Measurements from ENCODE around the gene YLPM1. TPM values are rescaled to one million over a fixed set of nuclear protein-coding genes. Genes with fewer than 3 reads are reported as not detected.

The YLPM1 gene
- total and polyA plus RNA-seq, 2 experiments from 2014 or later: 16.8 to 19.3 TPM

DNA sequence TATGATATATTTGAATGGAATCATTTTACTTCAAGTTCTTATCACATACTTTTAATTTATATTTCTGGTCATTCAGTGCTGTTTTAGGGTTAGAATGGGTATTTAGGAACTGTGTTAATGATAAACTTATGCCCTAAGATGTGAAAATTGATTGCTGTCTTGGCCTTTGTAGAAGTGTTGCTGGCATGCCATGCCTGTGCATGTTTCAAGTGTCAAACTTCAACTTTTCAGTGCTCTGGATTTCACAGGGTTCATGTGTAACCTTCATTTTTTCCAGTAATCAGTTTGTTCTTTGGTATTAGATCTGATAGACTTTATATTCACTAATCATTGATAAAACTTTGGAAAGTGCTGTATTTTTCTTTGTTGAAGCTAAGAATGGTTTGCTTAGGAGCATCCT is 36.6 kb downstream of the YLPM1 start:
- no peaks in the 10 kb centered on the region for H3K9me2 ChIP-seq (ENCODE audit: insufficient read depth)
- TF ChIP-seq EZH2 (IDR thresholded peaks at IDR 0.05; ENCODE audit: insufficient read depth, poor library complexity, severe bottlenecking) (no peak), EZH2phosphoT487 (IDR thresholded peaks at IDR 0.05; ENCODE audit: insufficient read depth, low read depth) (no peak)
- H4K20me1 ChIP-seq (ENCODE audit: insufficient read depth): no peaks in the 10 kb centered on the region
- no peak overlapping the region for H3K9ac ChIP-seq
- H3K4me3 ChIP-seq: no peak overlapping the region
- in situ Hi-C loops (cut with MboI): loop anchor here (10.0 kb wide), 1 partner anchor 195 kb away; no protein-coding TSS in a partner anchor
- H3K9me3 ChIP-seq (ENCODE audit: low read depth): no peaks in the 10 kb centered on the region
- H2AFZ ChIP-seq: no peak overlapping the region
- DNase-seq: no peak
- H3K4me2 ChIP-seq (ENCODE audit: unreplicated experiment): no peak overlapping the region
- H3K27ac ChIP-seq: no peak overlapping the region
- peaks cover 74% of the 10 kb centered on the region for H3K79me2 ChIP-seq (ENCODE audit: insufficient read depth)
- H3F3A ChIP-seq (ENCODE audit: insufficient read depth): peaks cover 7% of the 10 kb centered on the region; the same call in 1 of the 2 replicates
- H3K4me1 ChIP-seq (ENCODE audit: insufficient read depth): peaks cover 4% of the 10 kb centered on the region
- H3K36me3 ChIP-seq (ENCODE audit: low read depth): peaks cover 20% of the 10 kb centered on the region; the same call in 1 of the 2 replicates
- H3K27me3 ChIP-seq (replicated peaks; ENCODE audit: insufficient read depth): no peaks in the 10 kb centered on the region

DNA sequence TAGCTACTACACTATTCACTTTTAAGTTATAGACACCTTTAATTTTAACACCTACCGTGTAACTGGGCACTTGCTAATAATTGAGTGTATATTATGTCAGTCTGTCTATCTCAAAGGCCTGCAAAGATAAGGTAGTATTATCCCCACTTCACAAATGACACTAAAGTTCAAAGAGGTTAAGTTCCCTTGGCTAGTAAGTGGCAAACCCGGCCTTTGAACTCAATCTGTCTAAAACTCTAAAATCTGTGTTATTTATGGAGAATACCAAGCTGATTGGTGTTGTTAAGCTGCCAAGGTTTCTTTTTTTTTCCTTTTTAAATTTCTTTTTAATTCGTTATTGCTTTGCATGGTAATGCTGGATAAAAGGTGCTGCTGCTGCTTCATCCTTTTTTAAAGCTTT is 37.7 kb downstream of the YLPM1 start:
- no peaks in the 10 kb centered on the region for H3K4me1 ChIP-seq (ENCODE audit: insufficient read depth)
- H3K36me3 ChIP-seq (ENCODE audit: low read depth): peaks cover 20% of the 10 kb centered on the region; the same call in 1 of the 2 replicates

DNA sequence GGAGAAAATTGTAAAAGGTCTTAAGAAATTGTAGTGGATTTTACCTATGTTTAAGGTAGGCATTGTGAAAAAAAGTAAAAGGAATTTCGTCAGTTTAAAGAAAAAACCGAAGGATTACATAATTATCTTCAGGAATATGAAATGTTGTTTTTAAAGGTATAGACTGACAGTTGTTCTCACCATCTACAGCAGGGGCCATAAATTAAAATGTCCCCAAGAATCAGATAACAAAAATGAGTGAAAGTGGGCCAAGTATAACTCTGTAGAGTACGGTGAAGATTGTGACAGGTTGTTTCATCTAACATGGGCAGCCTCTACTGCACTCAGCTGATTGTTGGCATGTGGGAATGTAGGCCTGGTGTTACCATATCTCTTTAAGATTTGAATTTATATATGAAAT is 38.3 kb downstream of the YLPM1 start:
- TF ChIP-seq EZH2 (IDR thresholded peaks at IDR 0.05; ENCODE audit: insufficient read depth, poor library complexity, severe bottlenecking) (no peak), EZH2phosphoT487 (IDR thresholded peaks at IDR 0.05; ENCODE audit: insufficient read depth, low read depth) (no peak)
- H3K79me2 ChIP-seq (ENCODE audit: insufficient read depth): peaks cover 57% of the 10 kb centered on the region
- H3K36me3 ChIP-seq (ENCODE audit: low read depth): peaks cover 20% of the 10 kb centered on the region; the same call in 1 of the 2 replicates

More for the DNA sequence above, 37.7 kb downstream of the YLPM1 start:
- Histone ChIP-seq H2AFZ (no peak overlapping the region), H3K27me3 (replicated peaks; ENCODE audit: insufficient read depth) (no peaks in the 10 kb centered on the region), H4K20me1 (ENCODE audit: insufficient read depth) (no peaks in the 10 kb centered on the region), H3K9ac (no peak overlapping the region), H3K9me3 (ENCODE audit: low read depth) (no peaks in the 10 kb centered on the region), H3F3A (ENCODE audit: insufficient read depth) (no peaks in the 10 kb centered on the region; the same call in 1 of the 2 replicates), H3K9me2 (ENCODE audit: insufficient read depth) (no peaks in the 10 kb centered on the region), H3K4me3 (no peak overlapping the region), H3K27ac (no peak overlapping the region), H3K4me2 (ENCODE audit: unreplicated experiment) (no peak overlapping the region), H3K79me2 (ENCODE audit: insufficient read depth) (peaks cover 64% of the 10 kb centered on the region)
- TF ChIP-seq EZH2 (IDR thresholded peaks at IDR 0.05; ENCODE audit: insufficient read depth, poor library complexity, severe bottlenecking): no peak
- TF ChIP-seq EZH2phosphoT487 (IDR thresholded peaks at IDR 0.05; ENCODE audit: insufficient read depth, low read depth): no peak
- no peak for DNase-seq
- in situ Hi-C loops (cut with MboI): no loop called here
- WGBS, 2 experiments (ENCODE audit: low coverage in 1 of 2, low lambda C conversion rate in 2 of 2, missing lambda C conversion rate in 2 of 2): 83 to 86% methylated on average over 3 of the region's 3 CpGs

DNA sequence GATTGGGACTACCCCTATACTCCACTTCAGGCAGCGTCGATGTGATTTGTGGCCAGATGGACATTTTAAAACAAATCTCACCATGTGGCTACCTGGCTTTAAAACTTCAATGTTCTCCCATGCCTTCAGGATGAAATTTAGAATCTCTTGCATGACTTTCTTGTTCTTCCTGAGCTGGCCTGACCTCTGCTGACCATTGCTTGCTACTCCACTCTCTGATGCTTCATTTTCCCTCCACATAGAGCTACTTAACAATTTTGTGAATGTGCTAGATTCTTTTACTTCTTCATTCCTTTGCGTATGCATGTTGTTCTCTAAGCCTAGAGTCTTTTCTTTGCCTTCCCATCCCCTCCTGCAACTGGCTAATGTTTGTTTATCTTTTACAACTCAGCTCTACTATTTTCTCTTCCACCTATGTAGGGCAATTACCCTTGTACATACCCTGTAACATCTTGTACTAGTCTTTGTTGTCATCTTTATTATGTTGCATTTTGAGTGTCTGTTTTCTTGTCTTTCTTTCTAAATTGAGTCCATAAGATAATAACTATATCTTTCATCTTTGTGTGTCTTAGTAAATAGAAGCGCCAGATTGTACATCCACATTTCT is 41.2 kb downstream of the YLPM1 start:
- no peak overlapping the region for H2AFZ ChIP-seq
- DNase-seq: peak; percentile 81
- in situ Hi-C loops (cut with MboI): no loop called here
- H3K9ac ChIP-seq: no peak overlapping the region
- H4K20me1 ChIP-seq (ENCODE audit: insufficient read depth): no peaks in the 10 kb centered on the region
- H3K9me2 ChIP-seq (ENCODE audit: insufficient read depth): no peaks in the 10 kb centered on the region
- H3K36me3 ChIP-seq (ENCODE audit: low read depth): peaks cover 25% of the 10 kb centered on the region
- no peak overlapping the region for H3K4me2 ChIP-seq (ENCODE audit: unreplicated experiment)
- TF ChIP-seq EZH2 (IDR thresholded peaks at IDR 0.05; ENCODE audit: insufficient read depth, poor library complexity, severe bottlenecking) (no peak), EZH2phosphoT487 (IDR thresholded peaks at IDR 0.05; ENCODE audit: insufficient read depth, low read depth) (no peak)
- H3F3A ChIP-seq (ENCODE audit: insufficient read depth): no peaks in the 10 kb centered on the region; the same call in 1 of the 2 replicates
- WGBS, 2 experiments (ENCODE audit: low coverage in 1 of 2, low lambda C conversion rate in 2 of 2, missing lambda C conversion rate in 2 of 2): 97% methylated on average over 4 of the region's 4 CpGs
- no peaks in the 10 kb centered on the region for H3K9me3 ChIP-seq (ENCODE audit: low read depth)
- peaks cover 45% of the 10 kb centered on the region for H3K79me2 ChIP-seq (ENCODE audit: insufficient read depth)
- no peak overlapping the region for H3K27ac ChIP-seq
- H3K4me1 ChIP-seq (ENCODE audit: insufficient read depth): no peaks in the 10 kb centered on the region
- H3K4me3 ChIP-seq: no peak overlapping the region
- no peaks in the 10 kb centered on the region for H3K27me3 ChIP-seq (replicated peaks; ENCODE audit: insufficient read depth)

More for the DNA sequence above, 38.3 kb downstream of the YLPM1 start:
- DNase-seq: no peak
- in situ Hi-C loops (cut with MboI): no loop called here
- H3K27me3 ChIP-seq (replicated peaks; ENCODE audit: insufficient read depth): no peaks in the 10 kb centered on the region
- H3K27ac ChIP-seq: no peak overlapping the region
- no peaks in the 10 kb centered on the region for H4K20me1 ChIP-seq (ENCODE audit: insufficient read depth)
- H2AFZ ChIP-seq: no peak overlapping the region
- no peaks in the 10 kb centered on the region for H3K4me1 ChIP-seq (ENCODE audit: insufficient read depth)
- no peak overlapping the region for H3K4me3 ChIP-seq
- no peaks in the 10 kb centered on the region for H3K9me2 ChIP-seq (ENCODE audit: insufficient read depth)
- no peak overlapping the region for H3K9ac ChIP-seq
- H3F3A ChIP-seq (ENCODE audit: insufficient read depth): no peaks in the 10 kb centered on the region; the same call in 1 of the 2 replicates
- no peaks in the 10 kb centered on the region for H3K9me3 ChIP-seq (ENCODE audit: low read depth)
- 76% methylated on average over 3 of the region's 3 CpGs for WGBS, 2 experiments (ENCODE audit: low coverage in 1 of 2, low lambda C conversion rate in 2 of 2, missing lambda C conversion rate in 2 of 2)
- H3K4me2 ChIP-seq (ENCODE audit: unreplicated experiment): no peak overlapping the region

All from GM23248 (cell line).